Fibroblast of the aortic adventitia (primary cell): ENCODE results near the gene RAD51B. TPM values are rescaled to one million over a fixed set of nuclear protein-coding genes. Genes with fewer than 3 reads are reported as not detected.

Experiments
- DNase-seq: peaks from one replicate; pipeline ENCODE4 v3.0.0-alpha.2; 2010; ENCODE audit warnings: low read depth
- H3K4me3 ChIP-seq: 2 replicates; pipeline ENCODE4 v1.5.1; 2011; ENCODE audit warnings: low read depth, mild to moderate bottlenecking, control low read depth, low read length, moderate library complexity
- CTCF ChIP-seq: IDR thresholded peaks from 2 replicates; pipeline ENCODE4 v1.5.1; 2011; ENCODE audit warnings: mild to moderate bottlenecking, low read length, control low read depth, inconsistent platforms; ENCODE audit not compliant: insufficient read depth
- total RNA-seq: library from RNA; depleted of rRNA; stranded (reverse); fragments of >200 nt; gene quantifications from 2 replicates; pipeline ENCODE4 v1.2.3, GENCODE V29; 2012; ENCODE audit warnings: low replicate concordance

Gene RAD51B
- total RNA-seq, 1 donor: 28.7 TPM

GRCh38 chr14:68525516-68525915 is 705.9 kb downstream of the RAD51B start:
- DNase-seq: no peak
- no peak for TF ChIP-seq CTCF
- H3K4me3 ChIP-seq: no peak overlapping the region

- peak; percentile 37 for DNase-seq
- no peak overlapping the region for H3K4me3 ChIP-seq
- no peak for TF ChIP-seq CTCF
These were observed 707.0 kb downstream of the RAD51B start for GRCh38 chr14:68526512-68527091.

GRCh38 chr14:68527329-68527851 is 707.8 kb downstream of the RAD51B start:
- no peak for DNase-seq
- TF ChIP-seq CTCF: no peak

GRCh38 chr14:68528040-68528687 is 708.6 kb downstream of the RAD51B start:
- TF ChIP-seq CTCF: no peak
- no peak for DNase-seq
- no peak overlapping the region for H3K4me3 ChIP-seq

More at GRCh38 chr14:68527329-68527851, 707.8 kb downstream of the RAD51B start:
- no peak overlapping the region for H3K4me3 ChIP-seq

- TF ChIP-seq CTCF: no peak
- DNase-seq: no peak
- H3K4me3 ChIP-seq: no peak overlapping the region
These were observed 710.9 kb downstream of the RAD51B start for GRCh38 chr14:68530443-68530842.

GRCh38 chr14:68532496-68532895 is 712.9 kb downstream of the RAD51B start:
- no peak for TF ChIP-seq CTCF
- no peak overlapping the region for H3K4me3 ChIP-seq
- DNase-seq: no peak

GRCh38 chr14:68534276-68534675 is 714.7 kb downstream of the RAD51B start:
- DNase-seq: no peak
- TF ChIP-seq CTCF: no peak
- H3K4me3 ChIP-seq: no peak overlapping the region
